Endothelial cell of umbilical vein (primary cell): Measurements from ENCODE around the gene GTF2IRD1.

Experiments
- CTCF ChIP-seq, 2 donors: IDR thresholded peaks; 1 replicate in 1 of 2; 2 replicates in 1 of 2; pipeline ENCODE4 v1.5.1; 2011; ENCODE audit warnings: low read length in 2 of 2, mild to moderate bottlenecking in 2 of 2, moderate library complexity in 2 of 2, control low read depth in 1 of 2, inconsistent platforms in 1 of 2, low read depth in 1 of 2; ENCODE audit not compliant: insufficient read depth in 1 of 2; ENCODE audit errors: extremely low read depth in 1 of 2
- EZH2 ChIP-seq: IDR thresholded peaks from 2 replicates; pipeline ENCODE4 v1.6.1; 2012; ENCODE audit warnings: borderline replicate concordance, low read depth, mild to moderate bottlenecking, moderate library complexity, low read length, inconsistent platforms; ENCODE audit not compliant: severe bottlenecking
- GATA2 ChIP-seq: IDR thresholded peaks from 2 replicates; pipeline ENCODE4 v1.7.0; 2011; ENCODE audit warnings: low read depth, mild to moderate bottlenecking, moderate library complexity, mixed read lengths, low read length; ENCODE audit not compliant: insufficient read length, insufficient read depth
- JUN ChIP-seq: IDR thresholded peaks from 2 replicates; pipeline ENCODE4 v1.6.1; 2011; ENCODE audit warnings: borderline replicate concordance, low read depth; ENCODE audit not compliant: insufficient read length, insufficient read depth
- MYC ChIP-seq: IDR thresholded peaks from one replicate; pipeline ENCODE4 v1.6.1; 2011; ENCODE audit warnings: mild to moderate bottlenecking, low read depth, low read length
- POLR2A ChIP-seq: IDR thresholded peaks from 2 replicates; pipeline ENCODE4 v1.6.1; 2012; ENCODE audit warnings: low read depth, mild to moderate bottlenecking, control low read depth, low read length
- POLR2AphosphoS5 ChIP-seq: IDR thresholded peaks from 2 replicates; pipeline ENCODE4 v1.6.1; 2012; ENCODE audit warnings: low read depth, mild to moderate bottlenecking, control low read depth, low read length, moderate library complexity; ENCODE audit not compliant: insufficient read depth

GRCh38 chr7:74569501-74570075 is 115.9 kb downstream of the GTF2IRD1 start:
- no peak for TF ChIP-seq CTCF (IDR thresholded peaks at IDR 0.05; ENCODE audit: extremely low read depth in 1 of 2, insufficient read depth in 1 of 2, low read depth in 1 of 2, low read length in 2 of 2)
- no peak for TF ChIP-seq POLR2AphosphoS5
- no peak for TF ChIP-seq POLR2A
- TF ChIP-seq EZH2 = no peak
- no peak for TF ChIP-seq JUN
- no peak for TF ChIP-seq MYC
- TF ChIP-seq GATA2 = no peak
